ENCODE results near the gene RPS6KL1. TPM values are rescaled to one million over a fixed set of nuclear protein-coding genes. Genes with fewer than 3 reads are reported as not detected.

Gene RPS6KL1
- total RNA-seq, 1 donor from 2014 or later, result 248 TPM

DNA sequence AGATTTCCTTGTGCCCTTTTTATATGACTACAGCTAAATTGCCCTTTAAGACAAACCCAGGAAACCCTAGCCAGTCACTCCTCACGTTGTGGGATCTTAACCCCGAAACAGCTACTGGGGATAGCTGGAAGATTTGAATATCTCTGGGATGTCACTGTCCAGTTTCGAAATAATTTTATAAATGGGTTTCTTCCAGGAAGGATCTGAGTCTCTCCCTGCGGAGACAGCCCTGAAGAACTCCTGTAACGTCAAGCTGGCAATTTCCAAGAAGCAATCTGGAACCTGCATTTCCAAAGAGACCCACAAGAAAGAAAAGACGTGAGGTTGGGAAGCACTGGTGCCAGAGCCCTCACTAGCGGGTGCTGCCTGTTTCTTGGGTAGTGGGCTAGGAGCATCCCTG is 68.0 kb downstream of the RPS6KL1 start:
- Mint-ChIP-seq H3K4me3 (ENCODE audit: unreplicated experiment) (no peak overlapping the region), H3K36me3 (ENCODE audit: unreplicated experiment) (no peaks in the 10 kb centered on the region), H3K9me3 (ENCODE audit: unreplicated experiment) (no peaks in the 10 kb centered on the region), H3K27me3 (ENCODE audit: unreplicated experiment) (peaks cover 2% of the 10 kb centered on the region), H3K4me1 (ENCODE audit: low read depth, unreplicated experiment) (no peaks in the 10 kb centered on the region), H3K27ac (ENCODE audit: unreplicated experiment) (no peak overlapping the region)
- TF ChIP-seq, protein P1, sequence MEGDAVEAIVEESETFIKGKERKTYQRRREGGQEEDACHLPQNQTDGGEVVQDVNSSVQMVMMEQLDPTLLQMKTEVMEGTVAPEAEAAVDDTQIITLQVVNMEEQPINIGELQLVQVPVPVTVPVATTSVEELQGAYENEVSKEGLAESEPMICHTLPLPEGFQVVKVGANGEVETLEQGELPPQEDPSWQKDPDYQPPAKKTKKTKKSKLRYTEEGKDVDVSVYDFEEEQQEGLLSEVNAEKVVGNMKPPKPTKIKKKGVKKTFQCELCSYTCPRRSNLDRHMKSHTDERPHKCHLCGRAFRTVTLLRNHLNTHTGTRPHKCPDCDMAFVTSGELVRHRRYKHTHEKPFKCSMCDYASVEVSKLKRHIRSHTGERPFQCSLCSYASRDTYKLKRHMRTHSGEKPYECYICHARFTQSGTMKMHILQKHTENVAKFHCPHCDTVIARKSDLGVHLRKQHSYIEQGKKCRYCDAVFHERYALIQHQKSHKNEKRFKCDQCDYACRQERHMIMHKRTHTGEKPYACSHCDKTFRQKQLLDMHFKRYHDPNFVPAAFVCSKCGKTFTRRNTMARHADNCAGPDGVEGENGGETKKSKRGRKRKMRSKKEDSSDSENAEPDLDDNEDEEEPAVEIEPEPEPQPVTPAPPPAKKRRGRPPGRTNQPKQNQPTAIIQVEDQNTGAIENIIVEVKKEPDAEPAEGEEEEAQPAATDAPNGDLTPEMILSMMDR (IDR thresholded peaks at IDR 0.05; ENCODE audit: partially characterized antibody, unreplicated experiment), result no peak
- DNase-seq, result no peak

Other genes starting within 250 kb of the RPS6KL1 start
- 69.7 TPM for gene AREL1, start 210.2 kb downstream of the RPS6KL1 start, total RNA-seq (ENCODE audit: unreplicated experiment)
- gene FCF1, start 210.1 kb downstream of the RPS6KL1 start, total RNA-seq (ENCODE audit: unreplicated experiment), result 39.9 TPM
- 99.9 TPM for gene YLPM1, start 159.9 kb downstream of the RPS6KL1 start, total RNA-seq (ENCODE audit: unreplicated experiment)
- not detected for gene PROX2, start 47.1 kb downstream of the RPS6KL1 start, total RNA-seq (ENCODE audit: unreplicated experiment)
- gene DLST, start 41.3 kb downstream of the RPS6KL1 start, total RNA-seq (ENCODE audit: unreplicated experiment), result 114 TPM
- gene PGF, start 32.3 kb upstream of the RPS6KL1 start, total RNA-seq (ENCODE audit: unreplicated experiment), result 7.9 TPM
- gene EIF2B2, start 79.7 kb upstream of the RPS6KL1 start, total RNA-seq (ENCODE audit: unreplicated experiment), result 39.6 TPM
- gene MLH3, start 128.2 kb upstream of the RPS6KL1 start, total RNA-seq (ENCODE audit: unreplicated experiment), result 17.1 TPM
- 14.3 TPM for gene ACYP1, start 140.8 kb upstream of the RPS6KL1 start, total RNA-seq (ENCODE audit: unreplicated experiment)
- 3.2 TPM for gene ZC2HC1C, start 146.4 kb upstream of the RPS6KL1 start, total RNA-seq (ENCODE audit: unreplicated experiment)
- gene NEK9, start 203.8 kb upstream of the RPS6KL1 start, total RNA-seq (ENCODE audit: unreplicated experiment), result 50.7 TPM

Data from glutamatergic neuron (in vitro differentiated cells).